SJSA1 (cell line): Measurements from ENCODE around the gene SECTM1. TPM values are rescaled to one million over a fixed set of nuclear protein-coding genes. Genes with fewer than 3 reads are reported as not detected.
A peak's percentile ranks its signal among the peaks of the same experiment; 100 is the strongest.
"Not testable (repeated sequence)": the region's sequence is repeated elsewhere in the genome, so short reads cannot be mapped to it uniquely, and the experiment has no call there.

Experiments used
- DNase-seq, 2 experiments: peaks; one replicate each; pipeline ENCODE4 v3.0.0-alpha.2; 2015 to 2020; ENCODE audit warnings: low spot score in 2 of 2, low read depth in 1 of 2
- H3K27ac ChIP-seq: fragments of 250-450 bp; sonication (Bioruptor Pico); 2 replicates; pipeline ENCODE4 v1.5.1; 2020; ENCODE audit warnings: mild to moderate bottlenecking, moderate library complexity
- H3K27me3 ChIP-seq: fragments of 250-450 bp; sonication (Bioruptor Pico); replicated peaks from 2 replicates; pipeline ENCODE4 v1.5.1; 2020; ENCODE audit warnings: mild to moderate bottlenecking, moderate library complexity
- H3K36me3 ChIP-seq: fragments of 250-450 bp; sonication (Bioruptor Pico); 2 replicates; pipeline ENCODE4 v1.5.1; 2020; ENCODE audit warnings: mild to moderate bottlenecking
- H3K4me1 ChIP-seq: fragments of 250-450 bp; sonication (Bioruptor Pico); replicated peaks from 2 replicates; pipeline ENCODE4 v1.6.1; 2021; ENCODE audit warnings: mild to moderate bottlenecking
- H3K4me3 ChIP-seq: fragments of 250-450 bp; sonication (Bioruptor Pico); 2 replicates; pipeline ENCODE4 v1.5.1; 2020; ENCODE audit warnings: mild to moderate bottlenecking
- H3K9me3 ChIP-seq: fragments of 250-450 bp; sonication (Bioruptor Pico); replicated peaks from 2 replicates; pipeline ENCODE4 v1.5.1; 2020; ENCODE audit warnings: mild to moderate bottlenecking
- total RNA-seq: library from RNA; depleted of rRNA; stranded (reverse); fragments of >200 nt; shearing (Covaris generic); gene quantifications from 2 replicates; pipeline ENCODE4 v1.2.3, GENCODE V29; 2014

Gene SECTM1
- total RNA-seq, 1 experiment from 2014 or later, result 6.3 TPM

DNA sequence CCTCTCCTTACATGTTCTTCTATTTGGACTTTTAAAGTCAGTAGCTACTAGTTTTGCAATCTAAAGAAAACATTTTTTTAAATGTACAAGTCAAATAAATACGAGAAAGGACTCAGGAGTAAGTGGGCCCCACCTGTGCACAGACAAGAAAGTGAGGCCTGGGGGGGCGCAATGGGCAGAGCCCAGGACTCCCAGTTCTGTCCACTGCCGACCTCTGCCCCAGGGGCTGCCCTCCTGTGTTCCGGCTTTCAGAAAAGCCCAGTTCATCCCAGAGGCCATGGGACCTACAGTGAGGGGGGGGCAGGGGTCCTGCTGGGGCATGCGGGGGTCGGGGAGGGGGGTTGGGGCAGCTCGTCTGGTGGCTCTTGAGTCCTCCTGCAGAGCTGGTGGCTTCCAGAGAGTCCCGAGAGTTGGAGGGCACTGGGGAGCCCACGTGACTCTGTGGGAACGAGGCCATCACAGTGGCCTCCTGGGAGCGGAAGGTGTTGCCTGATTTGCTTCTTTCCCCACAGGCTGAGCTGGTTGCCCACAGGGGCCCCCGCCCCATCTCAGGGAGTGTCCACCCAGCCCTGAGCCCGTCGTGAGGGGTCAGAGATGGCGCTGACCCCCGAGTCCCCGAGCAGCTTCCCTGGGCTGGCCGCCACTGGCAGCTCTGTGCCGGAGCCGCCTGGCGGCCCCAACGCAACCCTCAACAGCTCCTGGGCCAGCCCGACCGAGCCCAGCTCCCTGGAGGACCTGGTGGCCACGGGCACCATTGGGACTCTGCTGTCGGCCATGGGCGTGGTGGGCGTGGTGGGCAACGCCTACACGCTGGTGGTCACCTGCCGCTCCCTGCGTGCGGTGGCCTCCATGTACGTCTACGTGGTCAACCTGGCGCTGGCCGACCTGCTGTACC lies 40.4 kb upstream of the SECTM1 start:
- peaks cover 58% of the 10 kb centered on the region for H3K27me3 ChIP-seq
- DNase-seq, result no peak
- no peak overlapping the region for H3K4me3 ChIP-seq
- no peaks in the 10 kb centered on the region for H3K9me3 ChIP-seq
- H3K4me1 ChIP-seq, result peaks cover 17% of the 10 kb centered on the region
- no peak overlapping the region for H3K27ac ChIP-seq
- no peaks in the 10 kb centered on the region for H3K36me3 ChIP-seq

DNA sequence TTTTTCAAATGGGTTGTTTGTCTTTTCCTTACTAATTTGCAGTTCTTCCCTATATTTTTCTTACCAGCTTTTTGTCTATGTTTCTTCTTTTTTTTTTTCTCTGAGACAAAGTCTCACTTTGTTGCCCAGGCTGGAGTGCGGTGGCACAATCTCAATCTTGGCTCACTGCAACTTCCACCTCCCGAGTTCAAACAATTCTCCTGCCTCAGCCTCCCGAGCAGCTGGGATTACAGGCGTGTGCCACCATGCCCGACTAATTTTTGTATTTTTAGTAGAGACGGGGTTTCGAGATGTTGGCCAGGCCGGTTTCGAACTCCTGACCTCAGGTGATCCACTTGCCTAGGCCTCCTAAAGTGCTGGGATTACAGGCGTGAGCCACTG lies 39.5 kb upstream of the SECTM1 start:
- not testable (repeated sequence) for H3K36me3 ChIP-seq
- H3K4me1 ChIP-seq, result peaks cover 17% of the 10 kb centered on the region

DNA sequence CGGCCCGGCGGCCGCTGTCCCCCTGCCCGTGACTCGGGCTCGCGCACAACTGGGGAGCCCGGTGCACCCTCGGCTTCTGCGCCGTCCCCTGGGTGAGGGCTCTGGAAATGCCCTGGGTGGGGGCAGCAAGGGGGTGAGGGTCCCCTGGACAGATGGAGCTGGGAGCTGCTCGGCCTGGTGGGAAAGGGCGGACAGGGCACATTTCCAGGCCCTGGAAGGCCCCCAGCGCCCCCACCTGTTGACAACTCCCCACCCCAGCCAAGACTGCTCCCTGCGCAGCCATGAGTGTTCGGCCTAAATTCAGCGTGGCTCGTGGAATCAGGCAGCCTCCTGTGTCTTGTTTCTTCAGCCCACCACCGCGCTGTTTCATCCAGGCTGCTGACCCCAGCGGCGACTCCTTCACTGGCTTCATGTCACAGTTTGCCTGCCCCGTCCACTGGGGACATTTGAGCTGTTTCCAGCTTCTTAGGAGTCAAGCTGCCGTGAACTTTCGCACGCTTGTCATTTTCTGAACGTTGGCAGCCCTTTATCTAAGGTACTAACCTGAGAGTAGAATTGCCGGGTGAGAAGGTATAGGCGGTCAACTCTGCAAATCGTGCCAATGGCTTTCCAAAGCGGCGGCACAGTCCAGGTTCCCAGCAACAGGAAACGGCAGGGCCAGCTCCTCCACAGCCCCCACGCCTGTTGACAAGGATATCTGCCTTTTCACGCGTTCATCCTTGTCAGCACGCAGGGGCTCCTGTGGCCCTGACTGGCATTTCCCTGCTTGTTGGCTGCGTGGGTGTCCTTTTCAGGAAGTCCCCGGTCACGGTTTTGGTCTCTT lies 38.9 kb upstream of the SECTM1 start:
- no peak for DNase-seq
- H3K27me3 ChIP-seq, result peaks cover 56% of the 10 kb centered on the region
- H3K9me3 ChIP-seq, result no peaks in the 10 kb centered on the region
- no peaks in the 10 kb centered on the region for H3K36me3 ChIP-seq
- H3K27ac ChIP-seq, result no peak overlapping the region
- no peak overlapping the region for H3K4me3 ChIP-seq
- H3K4me1 ChIP-seq, result peaks cover 18% of the 10 kb centered on the region

More for the DNA sequence above, 39.5 kb upstream of the SECTM1 start:
- H3K4me3 ChIP-seq, DNase-seq, H3K9me3 ChIP-seq, H3K27ac ChIP-seq: not testable (repeated sequence)
- peaks cover 54% of the 10 kb centered on the region for H3K27me3 ChIP-seq

DNA sequence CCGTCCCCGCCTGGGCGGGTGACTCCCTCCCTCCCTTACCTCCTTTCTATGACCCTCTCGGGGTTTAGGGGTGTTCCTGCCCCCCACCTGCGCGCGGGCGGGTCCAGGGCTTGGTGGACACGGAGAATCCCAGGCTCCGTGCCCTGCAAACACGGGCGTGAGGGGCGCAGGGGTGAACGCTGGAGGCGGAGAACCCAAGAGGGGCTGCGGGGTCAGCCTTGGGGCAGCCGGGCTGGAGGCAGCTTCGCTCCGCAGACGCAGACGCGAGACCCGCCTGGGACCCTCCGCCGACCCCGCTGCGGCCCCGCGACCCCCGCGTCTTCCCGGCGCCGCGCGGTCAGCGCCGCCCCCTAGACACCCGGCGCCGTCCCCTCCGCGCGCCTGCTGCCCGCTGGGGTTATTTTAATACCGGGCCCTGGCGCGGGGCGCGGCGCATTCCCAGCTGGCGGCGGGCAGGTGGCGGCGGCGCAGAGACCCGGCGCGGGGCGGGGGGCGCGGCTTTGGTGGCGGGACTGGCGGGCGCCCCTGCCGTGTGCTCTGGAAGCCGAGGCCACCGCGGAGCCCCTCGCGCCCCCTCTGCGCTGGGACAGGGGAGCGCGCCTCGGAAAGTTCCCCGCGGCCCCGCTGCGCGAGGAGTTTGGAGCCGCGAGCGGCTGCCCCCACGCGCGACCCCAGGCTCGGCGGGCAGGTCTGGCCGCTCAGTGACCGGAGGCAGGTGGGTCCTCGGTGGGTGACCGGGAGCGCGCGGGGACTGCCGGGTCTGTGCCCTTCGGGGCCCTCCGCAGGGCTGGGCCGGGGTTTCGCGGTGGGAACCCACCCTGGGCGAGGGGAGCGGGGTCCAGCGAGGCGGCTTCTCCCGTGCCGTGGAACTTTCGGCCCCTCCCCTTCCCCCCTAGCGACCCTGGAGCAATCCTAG lies 38.0 kb upstream of the SECTM1 start, which contains the start of gene UTS2R:
TSS of gene UTS2R (plus strand) at position 433 of the 916 bp plus-strand sequence. CDS start 2,560 bp downstream, outside the sequence.
- Histone ChIP-seq H3K4me3 (no peak within 1 kb of the TSS), H3K4me1 (peaks cover 21% of the 10 kb centered on the region), H3K27me3 (peaks cover 56% of the 10 kb centered on the region), H3K9me3 (no peaks in the 10 kb centered on the region), H3K27ac (no peak within 1 kb of the TSS), H3K36me3 (no peaks in the 10 kb centered on the region)
- DNase-seq, result no peak

DNA sequence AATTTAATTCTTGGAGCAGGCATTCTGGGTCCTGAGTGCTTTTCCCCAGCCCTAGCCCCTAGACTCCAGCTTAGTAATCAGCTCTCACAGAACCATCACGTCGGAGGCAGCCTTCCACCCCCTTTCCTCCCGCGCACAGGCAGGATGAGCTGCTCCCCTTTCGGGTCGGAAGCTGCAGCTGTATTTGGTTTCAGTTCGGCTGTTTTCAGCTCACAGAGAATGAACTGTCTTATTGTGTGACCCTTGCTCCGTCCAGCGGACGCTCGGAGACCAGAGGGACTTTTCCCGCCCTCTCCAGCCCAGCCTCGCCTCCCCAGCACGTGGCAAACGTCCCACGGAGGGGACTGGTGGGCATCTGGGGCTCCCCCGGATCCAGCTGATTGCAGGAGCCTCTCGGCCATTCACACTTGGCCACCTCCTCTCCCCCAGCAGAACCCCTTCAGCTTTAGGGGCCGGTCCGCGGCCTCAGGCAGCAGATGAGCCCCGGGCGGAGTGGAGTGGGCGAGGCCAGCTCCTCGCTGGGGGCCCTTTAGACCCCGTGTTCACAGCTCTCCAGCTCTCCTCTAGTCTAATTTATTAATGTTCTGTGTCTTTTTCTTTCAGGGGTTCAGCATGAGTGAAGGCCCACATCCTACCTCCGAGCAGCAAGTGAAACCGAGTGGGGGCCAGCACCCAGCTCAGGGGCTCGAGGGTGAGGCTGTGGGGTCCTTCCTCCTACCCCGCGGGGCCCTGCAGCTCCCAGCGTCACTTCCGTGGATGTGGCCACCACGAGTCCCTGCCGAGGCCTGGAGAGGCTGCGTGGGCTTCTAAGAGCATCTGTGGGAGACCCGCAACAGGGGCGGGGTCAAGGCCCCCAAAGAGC lies 37.1 kb upstream of the SECTM1 start:
- DNase-seq, result no peak
- H3K4me3 ChIP-seq, result no peak overlapping the region
- no peaks in the 10 kb centered on the region for H3K9me3 ChIP-seq
- H3K36me3 ChIP-seq, result no peaks in the 10 kb centered on the region
- no peak overlapping the region for H3K27ac ChIP-seq
- peaks cover 50% of the 10 kb centered on the region for H3K27me3 ChIP-seq
- H3K4me1 ChIP-seq, result peaks cover 21% of the 10 kb centered on the region

DNA sequence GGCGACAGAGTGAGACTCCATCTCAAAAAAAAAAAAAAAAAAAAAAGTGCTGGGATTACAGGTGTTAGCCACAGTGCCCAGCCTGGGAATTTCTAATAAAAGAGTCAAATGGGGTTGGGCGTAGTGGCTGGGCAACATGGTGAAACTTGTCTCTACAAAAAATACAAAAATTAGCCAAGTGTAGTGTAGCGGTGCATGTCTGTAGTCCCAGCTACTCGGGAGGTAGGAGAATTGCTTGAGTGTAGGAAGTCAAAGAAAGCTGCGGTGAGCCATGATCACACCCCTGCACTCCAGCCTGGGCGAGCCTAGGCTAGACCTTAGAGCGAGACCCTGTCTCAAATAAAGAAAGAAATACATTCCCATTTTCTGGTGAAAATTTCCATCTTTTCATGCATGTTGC lies 35.6 kb upstream of the SECTM1 start:
- H3K27me3 ChIP-seq, result peaks cover 47% of the 10 kb centered on the region
- no peaks in the 10 kb centered on the region for H3K9me3 ChIP-seq

DNA sequence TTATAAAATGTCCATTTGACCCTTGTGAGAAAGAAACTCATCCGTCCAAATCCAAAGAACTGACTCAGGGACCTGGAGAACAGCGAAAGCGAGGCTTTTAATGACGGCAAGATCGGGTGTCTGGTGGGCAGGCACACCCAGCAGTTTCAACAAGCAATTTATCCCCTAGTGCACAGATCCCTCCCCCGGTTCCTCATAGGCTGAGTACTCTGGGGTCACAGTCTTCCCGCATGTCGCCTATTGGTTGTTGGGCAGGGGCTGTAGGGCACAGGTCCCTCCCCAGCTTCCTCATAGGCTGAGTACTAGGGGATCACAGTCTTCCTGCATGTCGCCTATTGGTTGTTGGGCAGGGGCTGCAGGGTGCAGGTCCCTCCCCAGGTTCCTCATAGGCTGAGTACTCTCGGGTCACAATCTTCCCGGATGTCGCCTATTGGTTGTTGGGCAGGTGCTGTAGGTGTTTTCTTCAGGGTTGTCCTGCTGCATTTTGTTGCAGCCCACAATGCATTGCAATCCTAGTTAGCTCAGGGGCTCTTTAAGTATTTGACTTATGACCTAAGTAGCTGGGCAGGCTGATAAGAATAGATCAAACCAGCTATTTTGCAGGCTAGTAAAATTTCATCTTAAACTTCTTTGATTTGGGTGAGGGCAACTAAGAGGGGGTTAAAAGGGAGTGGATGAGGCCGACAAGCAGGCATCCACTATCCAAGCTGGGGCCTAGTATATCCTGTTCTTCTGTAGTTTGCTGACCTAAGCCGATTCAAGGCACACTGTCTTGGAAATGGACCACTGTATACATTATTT lies 34.4 kb upstream of the SECTM1 start:
- peaks cover 40% of the 10 kb centered on the region for H3K27me3 ChIP-seq
- H3K9me3 ChIP-seq, result no peaks in the 10 kb centered on the region
- no peak overlapping the region for H3K4me3 ChIP-seq
- no peak for DNase-seq
- H3K36me3 ChIP-seq, result no peaks in the 10 kb centered on the region
- no peak overlapping the region for H3K27ac ChIP-seq
- H3K4me1 ChIP-seq, result peaks cover 21% of the 10 kb centered on the region

More for the DNA sequence above, 35.6 kb upstream of the SECTM1 start:
- peaks cover 21% of the 10 kb centered on the region for H3K4me1 ChIP-seq
- H3K36me3 ChIP-seq, result no peaks in the 10 kb centered on the region
- no peak overlapping the region for H3K27ac ChIP-seq
- no peak overlapping the region for H3K4me3 ChIP-seq
- no peak for DNase-seq

DNA sequence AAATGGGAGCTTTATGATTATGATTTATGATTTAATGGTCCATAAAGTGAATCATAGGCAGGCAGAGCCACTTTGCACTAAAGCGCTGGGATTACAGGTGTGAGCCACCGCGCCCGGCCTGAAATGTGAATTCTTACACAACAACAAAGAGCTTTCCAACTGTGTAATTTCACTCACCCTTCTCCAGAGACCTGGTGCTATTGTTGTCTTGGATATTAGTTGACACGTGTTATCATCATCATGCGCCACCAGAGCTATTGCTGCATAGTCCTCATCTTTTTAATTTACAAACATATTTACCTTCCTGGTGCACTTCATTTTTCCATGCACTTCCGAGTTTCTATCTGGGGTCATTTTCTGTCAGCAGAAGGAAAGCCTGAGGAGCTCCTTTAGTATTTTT lies 33.2 kb upstream of the SECTM1 start:
- Histone ChIP-seq H3K4me3 (no peak overlapping the region), H3K36me3 (no peaks in the 10 kb centered on the region), H3K4me1 (peaks cover 19% of the 10 kb centered on the region), H3K9me3 (no peaks in the 10 kb centered on the region), H3K27me3 (peaks cover 28% of the 10 kb centered on the region), H3K27ac (no peak overlapping the region)
- no peak for DNase-seq

DNA sequence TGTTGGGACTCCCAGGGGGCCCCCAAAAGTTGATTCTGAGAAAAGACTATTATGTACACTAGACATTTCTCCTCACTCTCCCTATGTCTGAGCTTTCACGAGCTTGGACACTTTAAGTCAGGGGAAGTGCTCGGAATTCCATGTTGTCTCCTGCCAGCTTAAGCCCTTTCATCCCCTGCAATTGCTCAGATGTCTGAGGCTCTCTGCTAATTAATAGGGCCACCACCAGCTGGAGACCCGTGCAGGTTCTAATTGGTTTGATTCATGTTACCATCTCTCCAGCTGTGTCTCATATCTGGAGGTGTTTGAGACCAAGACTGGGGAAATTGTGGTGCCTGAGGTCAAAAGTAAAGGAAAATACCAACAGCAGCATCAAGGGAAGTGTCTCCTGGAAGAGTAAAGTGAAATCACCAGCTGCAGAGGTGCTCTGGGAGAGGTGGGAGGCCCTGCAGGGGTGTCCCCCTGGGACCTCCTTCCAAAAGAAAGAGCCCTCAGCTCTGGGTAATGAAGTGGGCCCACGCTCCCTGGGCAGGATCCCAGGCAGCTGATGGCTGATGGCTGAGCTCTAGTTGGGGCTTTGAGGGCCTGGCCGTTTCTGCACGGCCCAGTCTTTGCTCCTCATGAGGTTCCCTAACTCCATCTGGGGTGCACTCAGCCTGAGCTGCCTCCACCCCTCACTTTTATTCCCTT lies 32.2 kb upstream of the SECTM1 start:
- H3K27ac ChIP-seq, result no peak overlapping the region
- H3K36me3 ChIP-seq, result no peaks in the 10 kb centered on the region
- no peaks in the 10 kb centered on the region for H3K9me3 ChIP-seq
- peaks cover 9% of the 10 kb centered on the region for H3K4me1 ChIP-seq
- DNase-seq, result no peak
- peaks cover 18% of the 10 kb centered on the region for H3K27me3 ChIP-seq
- no peak overlapping the region for H3K4me3 ChIP-seq

DNA sequence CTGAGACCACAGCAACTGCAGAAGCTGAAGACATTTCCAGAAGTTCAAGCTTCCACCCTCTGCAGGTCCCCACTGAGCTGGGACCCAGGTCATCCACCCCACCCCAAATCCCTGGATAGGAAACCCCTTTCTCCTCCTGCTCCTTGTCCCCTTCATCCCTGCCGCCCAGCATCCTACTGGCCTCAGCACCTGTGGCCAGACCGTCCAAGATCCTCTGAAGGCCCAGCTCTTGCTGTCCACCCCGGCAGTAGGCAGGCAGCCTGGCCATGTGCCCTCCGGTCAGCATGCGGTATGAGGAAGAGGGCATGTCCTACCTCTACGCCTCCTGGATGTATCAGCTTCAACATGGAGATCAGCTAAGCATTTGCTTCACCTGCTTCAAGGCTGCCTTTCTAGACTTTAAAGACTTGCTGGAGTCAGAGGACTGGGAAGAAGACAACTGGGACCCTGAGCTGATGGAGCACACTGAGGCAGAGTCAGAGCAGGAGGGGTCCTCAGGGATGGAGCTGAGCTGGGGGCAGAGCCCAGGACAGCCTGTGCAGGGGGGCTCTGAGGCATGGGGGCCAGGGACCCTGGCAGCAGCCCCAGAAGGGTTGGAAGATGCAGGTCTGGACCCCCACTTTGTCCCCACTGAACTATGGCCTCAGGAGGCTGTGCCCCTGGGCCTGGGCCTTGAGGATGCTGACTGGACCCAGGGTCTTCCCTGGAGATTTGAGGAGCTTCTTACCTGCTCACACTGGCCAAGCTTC lies 28.5 kb upstream of the SECTM1 start:
- DNase-seq, result peak in 1 of 2 experiments; percentile 45
- Histone ChIP-seq H3K4me3 (no peak overlapping the region), H3K9me3 (no peaks in the 10 kb centered on the region), H3K4me1 (peaks cover 4% of the 10 kb centered on the region), H3K27me3 (no peaks in the 10 kb centered on the region), H3K36me3 (no peaks in the 10 kb centered on the region), H3K27ac (no peak overlapping the region)

DNA sequence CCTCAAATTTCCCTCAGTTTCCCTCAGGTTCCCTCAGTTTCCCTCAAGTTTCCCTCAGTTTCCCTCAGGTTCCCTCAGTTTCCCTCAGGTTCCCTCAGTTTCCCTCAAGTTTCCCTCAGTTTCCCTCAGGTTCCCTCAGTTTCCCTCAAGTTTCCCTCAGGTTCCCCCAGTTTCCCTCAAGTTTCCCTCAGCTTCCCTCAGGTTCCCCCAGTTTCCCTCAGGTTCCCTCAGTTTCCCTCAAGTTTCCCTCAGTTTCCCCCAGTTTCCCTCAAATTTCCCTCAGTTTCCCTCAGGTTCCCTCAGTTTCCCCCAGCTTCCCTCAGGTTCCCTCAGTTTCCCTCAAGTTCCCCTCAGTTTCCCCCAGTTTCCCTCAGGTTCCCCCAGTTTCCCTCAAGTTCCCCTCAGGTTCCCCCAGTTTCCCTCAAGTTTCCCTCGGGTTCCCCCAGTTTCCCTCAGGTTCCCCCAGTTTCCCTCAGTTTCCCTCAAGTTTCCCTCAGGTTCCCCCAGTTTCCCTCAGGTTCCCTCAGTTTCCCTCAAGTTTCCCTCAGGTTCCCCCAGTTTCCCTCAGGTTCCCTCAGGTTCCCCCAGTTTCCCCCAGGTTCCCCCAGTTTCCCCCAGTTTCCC lies 26.0 kb upstream of the SECTM1 start:
- not testable (repeated sequence) for H3K27me3 ChIP-seq, H3K4me1 ChIP-seq, H3K27ac ChIP-seq, H3K9me3 ChIP-seq, H3K4me3 ChIP-seq, DNase-seq, H3K36me3 ChIP-seq
